ENCODE data around the gene RNF213.
"Not testable (repeated sequence)": the region's sequence is repeated elsewhere in the genome, so short reads cannot be mapped to it uniquely, and the experiment has no call there.

The RNF213 gene

GRCh38 chr17:80295146-80295545 is 34.5 kb downstream of the RNF213 start:
- no peak for DNase-seq (ENCODE audit: low read depth)

DNA sequence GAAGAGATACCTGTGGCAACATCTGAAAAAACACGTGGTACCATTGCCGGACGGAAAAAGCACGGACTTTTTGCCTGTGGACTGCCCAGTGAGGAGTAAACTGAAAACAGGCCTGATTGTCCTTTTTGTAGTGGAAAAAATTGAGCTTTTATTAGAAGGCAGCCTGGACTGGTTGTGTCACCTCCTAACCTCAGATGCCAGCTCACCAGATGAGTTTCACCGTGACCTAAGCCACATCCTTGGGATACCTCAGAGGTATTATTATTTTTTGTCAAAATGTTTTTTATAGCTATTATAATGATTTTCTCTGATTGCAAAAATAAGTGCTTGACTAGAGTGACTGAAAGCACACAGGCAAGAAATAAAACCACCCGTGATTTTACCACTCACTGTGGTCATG is 34.9 kb downstream of the RNF213 start:
- no peak for DNase-seq (ENCODE audit: low read depth)

- no peak for DNase-seq (ENCODE audit: low read depth)
These were observed 35.6 kb downstream of the RNF213 start for GRCh38 chr17:80296221-80296620.

DNA sequence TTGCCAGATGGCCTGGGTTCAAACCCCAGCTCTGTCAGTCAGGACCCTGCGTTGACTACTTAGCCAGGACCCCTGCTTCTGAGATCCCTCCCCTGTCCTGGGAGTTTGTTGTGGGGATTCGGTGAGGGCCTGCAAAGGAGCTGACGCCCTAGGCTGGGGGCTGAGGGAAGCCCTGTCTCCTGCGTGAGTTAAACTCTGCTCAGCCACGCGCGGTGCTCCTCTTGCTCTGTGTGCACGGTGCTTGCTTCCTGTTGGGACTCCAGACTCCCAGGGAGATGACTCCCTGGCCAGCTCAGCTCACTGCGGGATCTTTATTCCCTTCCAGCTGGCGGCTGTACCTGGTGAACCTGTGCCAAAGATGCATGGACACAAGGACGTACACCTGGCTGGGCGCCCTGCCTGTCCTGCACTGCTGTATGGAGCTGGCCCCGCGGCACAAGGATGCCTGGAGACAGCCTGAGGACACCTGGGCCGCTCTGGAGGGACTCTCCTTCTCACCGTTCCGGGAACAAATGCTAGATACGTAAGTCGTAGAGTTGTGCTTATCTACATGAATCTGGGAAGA is 37.4 kb downstream of the RNF213 start:
- DNase-seq (ENCODE audit: low read depth): no peak

DNA sequence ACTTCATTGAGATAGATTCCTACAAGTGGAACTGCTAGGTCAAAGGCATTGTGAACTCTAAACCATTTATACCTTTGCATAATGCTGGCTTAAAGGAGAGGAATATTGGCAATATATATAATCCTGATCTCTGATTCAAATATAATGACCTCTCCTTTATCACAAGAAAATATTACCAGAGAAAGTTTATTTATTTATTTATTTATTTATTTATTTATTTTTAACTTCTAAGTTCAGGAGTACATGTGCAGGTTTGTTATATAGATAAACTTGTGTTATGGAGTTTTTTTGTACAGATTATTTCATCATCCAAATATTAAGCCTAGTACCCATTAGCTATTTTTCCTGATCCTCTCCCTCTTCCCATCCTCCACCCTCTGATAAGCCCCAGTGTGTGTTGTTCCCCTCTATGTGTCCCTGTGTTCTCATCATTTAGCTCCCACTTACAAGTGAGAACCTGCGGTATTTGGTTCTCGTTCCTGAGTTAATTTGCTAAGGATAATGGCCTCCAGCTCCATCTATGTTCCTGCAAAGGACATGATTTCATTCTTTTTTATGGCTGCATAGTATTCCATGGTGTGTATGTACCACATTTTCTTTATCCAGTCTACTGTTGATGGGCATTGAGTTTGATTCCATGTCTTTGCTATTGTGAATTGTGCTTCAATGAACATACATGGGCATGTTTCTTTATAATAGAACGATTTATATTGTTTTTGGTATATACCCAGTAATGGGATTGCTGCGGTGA is 38.9 kb downstream of the RNF213 start:
- DNase-seq (ENCODE audit: low read depth): not testable (repeated sequence)

- not testable (repeated sequence) for DNase-seq (ENCODE audit: low read depth)
These were observed 40.1 kb downstream of the RNF213 start for GRCh38 chr17:80300756-80301155.

DNA sequence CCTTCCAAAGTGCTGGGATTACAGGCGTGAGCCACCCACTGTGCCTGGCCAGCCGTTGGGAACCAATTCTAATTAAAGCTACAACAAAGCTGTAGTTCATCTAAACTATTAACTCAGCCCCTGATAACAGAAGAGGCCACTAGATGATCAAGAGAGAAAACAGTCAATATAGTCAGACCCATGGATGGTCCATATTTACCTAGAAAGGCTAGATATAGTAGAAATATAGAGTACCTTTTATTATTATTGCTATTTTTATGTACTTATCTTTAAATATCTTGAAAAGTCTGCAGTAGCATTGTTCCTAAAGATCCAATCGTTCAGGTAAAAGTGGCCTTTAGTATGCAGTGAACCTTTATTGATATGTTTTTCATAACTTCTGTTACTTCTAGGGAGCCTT is 43.2 kb downstream of the RNF213 start:
- no peak for DNase-seq (ENCODE audit: low read depth)

GRCh38 chr17:80307994-80308691 is 47.5 kb downstream of the RNF213 start:
- no peak for DNase-seq (ENCODE audit: low read depth)

GRCh38 chr17:80308692-80309517 is 48.3 kb downstream of the RNF213 start:
- DNase-seq (ENCODE audit: low read depth): no peak

DNA sequence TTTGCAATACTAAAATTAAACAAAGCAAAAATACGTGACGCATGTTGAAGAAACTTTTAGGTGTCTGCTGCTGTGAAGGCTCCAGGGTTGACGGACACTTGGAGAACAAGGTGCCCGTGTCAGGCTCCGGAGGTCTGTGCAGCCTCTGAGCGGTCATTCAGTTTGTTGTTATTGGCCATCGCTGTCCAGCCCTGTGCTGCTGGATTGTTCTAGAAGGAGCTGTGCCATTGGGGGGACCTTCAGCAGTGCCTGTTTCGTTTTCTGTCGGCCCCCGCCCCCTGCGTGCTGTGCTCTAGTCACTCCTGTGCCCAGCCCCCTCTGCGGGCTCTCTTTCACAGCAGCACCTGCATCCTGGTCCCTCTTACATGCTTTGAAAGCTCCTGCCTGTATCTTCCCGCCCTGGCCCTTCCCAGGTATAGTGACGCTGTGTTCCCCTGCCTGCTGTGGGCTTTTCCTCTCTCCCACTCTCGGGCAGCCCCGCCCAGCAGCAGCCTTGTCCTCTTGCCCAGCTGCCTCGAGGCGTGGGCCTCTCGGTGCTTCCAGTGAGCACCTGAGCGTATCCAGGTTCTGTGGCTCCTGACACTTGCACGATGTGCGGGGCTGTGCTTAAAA is 50.7 kb downstream of the RNF213 start:
- no peak for DNase-seq (ENCODE audit: low read depth)

DNA sequence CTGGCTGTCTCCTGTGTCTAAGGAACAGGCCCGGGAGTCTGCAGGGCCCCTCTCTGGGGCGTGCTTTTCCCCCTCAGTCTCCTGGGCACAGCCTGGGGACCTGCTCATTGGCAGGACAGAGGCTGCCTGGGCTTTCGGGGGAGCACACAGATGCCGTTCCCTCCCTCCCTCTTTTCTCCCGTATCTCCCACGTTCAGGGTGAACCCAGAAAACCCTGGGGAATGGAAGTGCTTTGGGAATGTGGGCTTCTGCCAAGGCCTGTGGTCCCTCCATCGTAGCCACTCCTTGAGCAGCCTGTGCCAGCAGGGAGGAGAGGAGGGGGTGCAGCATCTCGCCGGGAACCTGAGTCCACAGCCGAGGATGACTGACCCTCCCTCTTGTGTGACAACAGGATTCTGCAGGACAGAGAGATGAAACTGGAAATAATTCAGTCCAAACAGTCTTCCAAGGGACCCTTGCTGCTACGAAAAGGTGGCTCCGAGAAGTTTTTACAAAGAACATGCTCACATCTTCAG is 52.0 kb downstream of the RNF213 start:
- DNase-seq (ENCODE audit: low read depth): no peak

DNA sequence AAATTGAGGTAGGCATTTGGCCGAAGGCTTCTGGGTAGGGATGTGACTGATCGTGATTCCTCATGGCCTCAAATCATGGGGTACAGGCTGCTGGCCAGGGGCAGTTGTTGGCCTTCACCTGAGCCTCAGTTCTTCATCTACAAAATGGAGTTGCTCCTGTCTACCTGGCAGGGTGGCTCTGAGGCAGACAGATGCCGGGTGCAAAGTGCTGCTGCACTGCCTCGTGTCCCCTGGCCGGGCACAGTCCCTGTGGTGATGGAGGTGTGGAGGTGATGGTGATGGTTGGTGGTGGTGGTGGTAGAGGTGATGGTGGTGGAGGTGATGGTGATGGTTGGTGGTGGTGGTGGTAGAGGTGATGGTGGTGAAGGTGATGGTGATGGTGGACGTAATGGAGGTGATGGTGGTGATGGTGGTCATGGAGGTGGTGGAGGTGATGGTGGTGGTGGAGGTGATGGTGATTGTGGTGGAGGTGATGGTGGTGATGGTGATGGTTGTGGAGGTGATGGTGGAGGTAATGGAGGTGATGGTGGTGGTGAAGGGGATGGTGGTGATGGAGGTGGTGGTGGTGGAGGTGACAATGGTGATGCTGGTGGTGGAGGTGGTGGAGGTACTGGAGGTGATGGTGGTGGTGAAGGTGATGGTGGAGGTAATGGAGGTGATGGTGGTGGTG is 52.6 kb downstream of the RNF213 start:
- no peak for DNase-seq (ENCODE audit: low read depth)

GRCh38 chr17:80313946-80314345 is 53.3 kb downstream of the RNF213 start:
- DNase-seq (ENCODE audit: low read depth): not testable (repeated sequence)

- no peak for DNase-seq (ENCODE audit: low read depth)
These were observed 55.0 kb downstream of the RNF213 start for GRCh38 chr17:80315517-80316182.

DNA sequence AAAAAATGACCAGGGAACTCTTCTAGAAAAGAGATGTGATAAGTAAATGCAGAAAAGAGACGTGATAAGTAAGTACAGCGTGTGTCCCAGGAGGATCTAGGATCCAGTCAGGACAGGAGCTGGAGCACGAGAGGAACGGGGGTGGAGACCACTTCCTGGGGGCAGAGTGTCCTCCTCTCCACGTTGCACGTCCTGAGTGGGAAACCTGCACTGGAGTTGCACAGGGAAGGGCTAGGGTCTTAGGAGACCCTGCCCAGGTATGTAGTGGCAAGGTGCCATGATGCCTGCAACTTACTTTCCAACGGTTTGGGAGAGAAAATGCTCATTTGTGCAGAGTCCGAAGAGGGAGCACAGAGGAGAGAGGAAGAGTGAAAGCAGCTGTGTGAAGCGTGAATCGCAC is 55.8 kb downstream of the RNF213 start:
- no peak for DNase-seq (ENCODE audit: low read depth)

GRCh38 chr17:80316927-80317705 is 56.5 kb downstream of the RNF213 start:
- no peak for DNase-seq (ENCODE audit: low read depth)

DNA sequence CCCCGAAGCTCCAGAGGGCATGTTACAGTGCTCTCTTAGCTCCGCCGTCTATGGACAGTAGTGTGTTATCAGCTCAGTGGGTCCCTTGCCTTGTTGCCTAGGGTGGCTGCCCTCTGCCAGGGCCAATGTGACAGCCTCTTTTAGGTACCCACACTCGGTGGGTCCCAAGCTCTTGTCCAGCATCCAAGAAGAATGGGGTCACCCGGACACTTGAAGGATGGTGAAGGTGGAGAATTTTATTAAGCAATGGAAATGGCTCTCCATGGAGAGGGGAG is 57.0 kb downstream of the RNF213 start:
- DNase-seq (ENCODE audit: low read depth): no peak

GRCh38 chr17:80318166-80318565 is 57.5 kb downstream of the RNF213 start:
- DNase-seq (ENCODE audit: low read depth): no peak

GRCh38 chr17:80319262-80319998 is 58.8 kb downstream of the RNF213 start:
- no peak for DNase-seq (ENCODE audit: low read depth)

DNA sequence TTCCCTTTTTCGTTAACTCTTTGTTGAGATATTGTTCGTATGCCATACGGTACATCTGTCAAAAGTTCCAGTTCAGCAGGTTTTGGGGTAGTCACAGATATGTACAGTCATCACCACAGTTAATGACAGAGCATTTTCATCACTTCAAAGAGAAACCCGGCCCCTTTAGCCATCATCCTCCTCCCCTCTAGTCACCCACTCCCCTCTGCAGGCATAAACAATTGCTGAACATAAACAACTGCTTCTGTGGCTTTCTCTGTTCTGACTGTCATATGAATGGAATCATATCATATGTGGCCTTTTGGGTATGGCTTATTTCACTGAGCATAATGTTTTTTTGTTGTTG is 59.3 kb downstream of the RNF213 start:
- DNase-seq (ENCODE audit: low read depth): no peak

Measured in stimulated activated CD8-positive, alpha-beta memory T cell treated with anti-CD3 and anti-CD28 coated beads, Interleukin-12 subunit alpha, Interleukin-12 subunit beta, amount 100 ng/mL, for 1 hour (primary cell).